NCI-H1105 (cell line): ENCODE measurements around the gene MMD.
A peak's percentile ranks its signal among the peaks of the same experiment; 100 is the strongest.

Source experiments
- DNase-seq: peaks from one replicate; lab custom pipeline; 2025; lab: John Stamatoyannopoulos, UW

Gene MMD

GRCh38 chr17:55348749-55349354 is 72.8 kb downstream of the MMD start:
- peak; percentile 17 for DNase-seq

- DNase-seq, result no peak
Observed at GRCh38 chr17:55347341-55347740, 74.3 kb downstream of the MMD start.

GRCh38 chr17:55346658-55347057 is 75.0 kb downstream of the MMD start:
- DNase-seq, result no peak

GRCh38 chr17:55345132-55345531 is 76.5 kb downstream of the MMD start:
- no peak for DNase-seq

- DNase-seq, result no peak
Observed at GRCh38 chr17:55344514-55344997, 77.1 kb downstream of the MMD start.

GRCh38 chr17:55343900-55344513 is 77.6 kb downstream of the MMD start:
- DNase-seq, result no peak

GRCh38 chr17:55342800-55343585 is 78.6 kb downstream of the MMD start:
- DNase-seq, result no peak
